Effector memory CD8-positive, alpha-beta T cell (primary cell): ENCODE measurements around the gene HIRA.

Experiments used
- ATAC-seq: fragments of 150-1000 bp; cut with Tn5 transposase; replicated peaks from 2 replicates; pipeline ENCODE4 v1.10.0; 2021; ENCODE audit warnings: mild to moderate bottlenecking, moderate library complexity
- DNase-seq, 3 experiments: peaks; one replicate each; pipeline ENCODE4 v3.0.0; 2021
- H3K27ac Mint-ChIP-seq, 2 donors: one replicate each; pipeline ENCODE4 v1.8.0; 2022; ENCODE audit warnings: mild to moderate bottlenecking in 2 of 2, mixed read lengths in 2 of 2, moderate library complexity in 2 of 2
- H3K27me3 Mint-ChIP-seq, 2 donors: one replicate each; pipeline ENCODE4 v1.8.0; 2022; ENCODE audit warnings: mixed read lengths in 2 of 2
- H3K36me3 Mint-ChIP-seq: one replicate; pipeline ENCODE4 v1.8.0; 2022; ENCODE audit warnings: mild to moderate bottlenecking, moderate library complexity, mixed read lengths; ENCODE audit not compliant: insufficient read depth
- H3K4me1 Mint-ChIP-seq, 2 donors: one replicate each; pipeline ENCODE4 v1.8.0; 2022; ENCODE audit warnings: low read depth in 2 of 2, mixed read lengths in 2 of 2
- H3K4me3 Mint-ChIP-seq, 2 donors: one replicate each; pipeline ENCODE4 v1.8.0; 2022; ENCODE audit warnings: mild to moderate bottlenecking in 2 of 2, mixed read lengths in 2 of 2, moderate library complexity in 2 of 2
- H3K9me3 Mint-ChIP-seq, 2 donors: one replicate each; pipeline ENCODE4 v1.8.0; 2022; ENCODE audit warnings: mixed read lengths in 2 of 2

Gene HIRA

GRCh38 chr22:19285831-19286230 is 145.7 kb downstream of the HIRA start:
- no peak overlapping the region for H3K27ac Mint-ChIP-seq
- peaks cover 23 to 31% of the 10 kb centered on the region in 2 donors for H3K27me3 Mint-ChIP-seq
- DNase-seq (no peak), ATAC-seq (no peak)
- H3K36me3 Mint-ChIP-seq = no peaks in the 10 kb centered on the region
- H3K9me3 Mint-ChIP-seq = no peaks in the 10 kb centered on the region
- peaks cover 7 to 8% of the 10 kb centered on the region in 2 donors for H3K4me1 Mint-ChIP-seq
- H3K4me3 Mint-ChIP-seq = no peak overlapping the region
